ENCODE data around the gene SYNE2. TPM values are rescaled to one million over a fixed set of nuclear protein-coding genes. Genes with fewer than 3 reads are reported as not detected.

The SYNE2 gene
- total RNA-seq, 1 donor from 2014 or later: 5.7 TPM

DNA sequence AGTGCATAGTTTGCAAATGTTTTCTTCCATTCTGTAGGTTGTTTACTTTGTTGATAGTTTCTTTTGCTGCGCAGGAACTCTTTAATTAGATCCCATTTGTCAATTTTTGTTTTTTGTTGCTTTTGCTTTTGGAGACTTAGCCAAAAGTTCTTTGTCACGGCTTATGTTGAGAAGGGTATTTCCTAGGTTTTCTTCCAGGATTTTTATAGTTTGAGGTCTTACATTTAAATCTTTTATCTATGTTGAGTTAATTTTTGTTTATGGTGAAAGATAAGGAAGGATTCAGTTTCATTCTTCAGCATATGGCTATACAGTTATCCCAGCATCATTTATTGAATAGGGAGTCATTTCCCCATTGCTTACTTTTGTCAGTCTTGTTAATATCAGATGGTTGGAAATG, 51.9 kb downstream of the SYNE2 start:
- H3K9me3 Mint-ChIP-seq (ENCODE audit: unreplicated experiment): no peaks in the 10 kb centered on the region
- Histone ChIP-seq H3K79me2 (ENCODE audit: insufficient read depth, low read length) (no peaks in the 10 kb centered on the region), H3K4me3 (ENCODE audit: insufficient read depth, low read depth, low read length) (no peak overlapping the region), H3K9ac (ENCODE audit: low read length) (no peak overlapping the region), H3K9me3 (ENCODE audit: insufficient read depth, low read depth, low read length) (no peaks in the 10 kb centered on the region), H3K4me1 (ENCODE audit: insufficient read depth, low read length) (no peaks in the 10 kb centered on the region), H2AFZ (ENCODE audit: low read depth, low read length) (no peak overlapping the region), H3K27me3 (ENCODE audit: insufficient read depth, low read length) (no peaks in the 10 kb centered on the region), H3K4me2 (ENCODE audit: low read length) (no peak overlapping the region), H3K27ac (ENCODE audit: low read depth, low read length) (no peak overlapping the region), H4K20me1 (ENCODE audit: insufficient read depth, low read length) (no peaks in the 10 kb centered on the region), H3K36me3 (ENCODE audit: insufficient read depth, low read length) (no peaks in the 10 kb centered on the region)
- TF ChIP-seq CTCF (IDR thresholded peaks at IDR 0.05; ENCODE audit: insufficient read depth, low read depth, low read length) (no peak), EZH2 (IDR thresholded peaks at IDR 0.05; ENCODE audit: insufficient read depth, low read length) (no peak)
- no peaks in the 10 kb centered on the region for H3K36me3 Mint-ChIP-seq (ENCODE audit: low read depth, unreplicated experiment)
- H3K4me3 Mint-ChIP-seq (ENCODE audit: unreplicated experiment): no peak overlapping the region
- no peaks in the 10 kb centered on the region for H3K27me3 Mint-ChIP-seq (ENCODE audit: low read depth, unreplicated experiment)
- H3K4me1 Mint-ChIP-seq (ENCODE audit: low read depth, unreplicated experiment): no peaks in the 10 kb centered on the region
- no peak for DNase-seq (ENCODE audit: low read depth)
- no peak for FAIRE-seq
- H3K27ac Mint-ChIP-seq (ENCODE audit: unreplicated experiment): no peak overlapping the region

DNA sequence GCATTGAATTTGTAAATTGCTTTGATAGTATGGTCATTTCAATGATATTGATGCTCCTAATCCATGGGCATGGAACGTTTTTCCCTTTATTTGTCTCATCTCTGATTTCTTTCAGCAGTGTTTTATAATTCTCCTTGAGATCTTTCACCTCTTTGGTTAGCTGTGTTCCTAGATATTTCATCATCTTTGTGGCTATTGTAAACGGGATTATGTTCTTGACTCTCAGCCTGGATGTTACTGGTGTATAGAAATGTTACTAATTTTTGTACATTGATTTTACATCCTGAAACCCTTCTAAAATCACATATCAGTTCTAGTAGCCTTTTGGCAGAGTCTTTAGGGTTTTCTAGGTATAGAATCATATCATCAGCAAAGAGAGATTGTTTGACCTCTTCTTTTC, 52.6 kb downstream of the SYNE2 start:
- no peak overlapping the region for H3K27ac Mint-ChIP-seq (ENCODE audit: unreplicated experiment)
- H3K4me1 Mint-ChIP-seq (ENCODE audit: low read depth, unreplicated experiment): no peaks in the 10 kb centered on the region
- Histone ChIP-seq H3K36me3 (ENCODE audit: insufficient read depth, low read length) (no peaks in the 10 kb centered on the region), H4K20me1 (ENCODE audit: insufficient read depth, low read length) (no peaks in the 10 kb centered on the region), H3K79me2 (ENCODE audit: insufficient read depth, low read length) (no peaks in the 10 kb centered on the region), H3K4me1 (ENCODE audit: insufficient read depth, low read length) (no peaks in the 10 kb centered on the region), H3K4me3 (ENCODE audit: insufficient read depth, low read depth, low read length) (no peak overlapping the region), H3K9ac (ENCODE audit: low read length) (no peak overlapping the region), H3K9me3 (ENCODE audit: insufficient read depth, low read depth, low read length) (no peaks in the 10 kb centered on the region), H2AFZ (ENCODE audit: low read depth, low read length) (no peak overlapping the region), H3K4me2 (ENCODE audit: low read length) (no peak overlapping the region), H3K27me3 (ENCODE audit: insufficient read depth, low read length) (no peaks in the 10 kb centered on the region), H3K27ac (ENCODE audit: low read depth, low read length) (no peak overlapping the region)
- H3K36me3 Mint-ChIP-seq (ENCODE audit: low read depth, unreplicated experiment): no peaks in the 10 kb centered on the region
- H3K9me3 Mint-ChIP-seq (ENCODE audit: unreplicated experiment): no peaks in the 10 kb centered on the region
- no peak overlapping the region for H3K4me3 Mint-ChIP-seq (ENCODE audit: unreplicated experiment)
- FAIRE-seq: no peak
- no peaks in the 10 kb centered on the region for H3K27me3 Mint-ChIP-seq (ENCODE audit: low read depth, unreplicated experiment)
- TF ChIP-seq CTCF (IDR thresholded peaks at IDR 0.05; ENCODE audit: insufficient read depth, low read depth, low read length) (no peak), EZH2 (IDR thresholded peaks at IDR 0.05; ENCODE audit: insufficient read depth, low read length) (no peak)
- DNase-seq (ENCODE audit: low read depth): no peak

- Mint-ChIP-seq H3K27ac (ENCODE audit: unreplicated experiment) (no peak overlapping the region), H3K9me3 (ENCODE audit: unreplicated experiment) (no peaks in the 10 kb centered on the region), H3K4me3 (ENCODE audit: unreplicated experiment) (no peak overlapping the region), H3K4me1 (ENCODE audit: low read depth, unreplicated experiment) (no peaks in the 10 kb centered on the region), H3K36me3 (ENCODE audit: low read depth, unreplicated experiment) (no peaks in the 10 kb centered on the region), H3K27me3 (ENCODE audit: low read depth, unreplicated experiment) (no peaks in the 10 kb centered on the region)
- no peak overlapping the region for H2AFZ ChIP-seq (ENCODE audit: low read depth, low read length)
- TF ChIP-seq EZH2 (IDR thresholded peaks at IDR 0.05; ENCODE audit: insufficient read depth, low read length) (no peak), CTCF (IDR thresholded peaks at IDR 0.05; ENCODE audit: insufficient read depth, low read depth, low read length) (no peak)
- peaks cover 5% of the 10 kb centered on the region for H3K4me1 ChIP-seq (ENCODE audit: insufficient read depth, low read length)
- no peaks in the 10 kb centered on the region for H3K9me3 ChIP-seq (ENCODE audit: insufficient read depth, low read depth, low read length)
- FAIRE-seq (peak; percentile 32), DNase-seq (ENCODE audit: low read depth) (no peak)
- no peaks in the 10 kb centered on the region for H3K79me2 ChIP-seq (ENCODE audit: insufficient read depth, low read length)
- no peaks in the 10 kb centered on the region for H3K36me3 ChIP-seq (ENCODE audit: insufficient read depth, low read length)
- no peak overlapping the region for H3K27ac ChIP-seq (ENCODE audit: low read depth, low read length)
- no peak overlapping the region for H3K9ac ChIP-seq (ENCODE audit: low read length)
- peak overlapping the region; percentile 21 for H3K4me2 ChIP-seq (ENCODE audit: low read length)
- no peaks in the 10 kb centered on the region for H4K20me1 ChIP-seq (ENCODE audit: insufficient read depth, low read length)
- no peaks in the 10 kb centered on the region for H3K27me3 ChIP-seq (ENCODE audit: insufficient read depth, low read length)
- H3K4me3 ChIP-seq (ENCODE audit: insufficient read depth, low read depth, low read length): no peak overlapping the region
These were observed 56.0 kb downstream of the SYNE2 start for GRCh38 chr14:63908667-63909264.

Measured in astrocyte (in vitro differentiated cells and primary cell).